GM10847 (cell line): ENCODE data around the gene STX16.

Experiments used
- POLR2A ChIP-seq: IDR thresholded peaks from 2 replicates; pipeline ENCODE4 v1.6.1; 2011; ENCODE audit not compliant: insufficient read length; ENCODE audit errors: extremely low read depth

Gene STX16

DNA sequence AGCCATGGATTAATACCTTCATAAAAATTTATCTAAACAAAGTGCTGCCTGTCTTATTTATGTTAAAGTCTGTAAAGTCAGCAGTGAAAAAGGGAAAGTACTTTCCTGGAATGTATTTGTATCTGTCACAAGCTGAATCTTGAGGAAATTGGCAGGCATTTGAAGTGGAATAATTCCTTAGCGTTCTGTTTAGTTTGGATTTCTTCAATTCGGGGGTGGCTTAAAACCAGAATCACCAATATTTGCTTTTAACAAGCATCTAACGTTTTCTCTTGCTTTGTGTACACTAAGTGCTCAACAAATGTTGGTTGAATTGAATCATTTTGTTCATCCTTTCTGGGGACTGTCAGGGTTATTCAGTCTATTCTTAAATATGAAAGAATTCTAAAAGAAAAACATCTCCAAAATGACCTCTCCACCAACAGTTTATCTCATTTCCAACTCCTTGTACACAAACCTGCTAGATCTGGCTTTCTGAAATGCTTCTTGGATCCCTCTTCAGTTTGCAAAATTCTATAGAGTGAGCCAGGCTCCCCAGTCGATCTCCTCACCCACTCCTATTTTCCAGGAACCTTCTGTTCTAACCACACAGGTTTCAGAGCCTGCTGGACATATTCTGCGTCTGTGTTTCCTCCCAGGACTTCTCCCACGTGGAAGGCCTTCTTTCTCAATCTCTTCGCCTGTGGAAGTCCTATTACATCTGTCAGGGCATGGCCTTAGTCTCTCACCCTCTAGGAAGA is 39.5 kb downstream of the STX16 start:
- TF ChIP-seq POLR2A = no peak

DNA sequence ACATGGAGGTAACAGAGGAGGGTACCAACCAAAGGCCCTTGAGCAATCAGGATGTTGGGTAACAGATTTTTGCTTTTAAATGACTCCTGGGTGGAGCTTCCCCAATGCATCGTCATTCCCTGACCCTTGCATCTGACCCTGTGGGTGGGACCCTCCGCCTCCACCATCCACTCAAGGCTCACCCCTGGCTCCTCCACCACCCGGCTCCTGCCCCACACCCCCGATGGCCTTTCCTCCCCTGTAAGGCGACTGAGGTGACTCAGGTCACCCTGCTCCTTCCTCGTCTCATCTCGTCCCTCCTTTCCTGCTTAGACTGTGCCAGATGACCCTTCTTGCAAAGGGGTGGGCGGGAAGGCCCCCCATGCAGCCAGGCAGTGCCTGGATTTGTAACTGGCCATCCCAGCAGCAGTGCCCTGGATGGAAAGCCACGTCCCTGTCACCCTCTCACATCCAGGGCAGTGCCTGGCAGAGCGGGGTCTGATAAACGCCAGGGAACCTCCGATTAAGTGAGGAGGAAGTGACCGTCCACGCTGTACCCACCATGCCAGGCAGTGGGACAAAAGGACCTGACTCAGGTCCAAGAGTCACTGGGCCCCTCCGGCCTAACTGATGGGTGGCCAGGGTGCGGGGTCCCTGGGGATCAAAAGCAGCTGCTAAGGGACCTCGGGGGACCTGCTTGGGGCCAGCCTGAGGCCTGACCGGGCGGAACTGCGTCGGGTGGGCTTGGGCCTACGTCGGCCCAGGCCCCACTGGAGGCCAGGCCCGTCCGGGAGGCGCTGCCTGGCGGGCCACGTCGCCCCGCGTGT is 40.9 kb downstream of the STX16 start:
- no peak for TF ChIP-seq POLR2A

DNA sequence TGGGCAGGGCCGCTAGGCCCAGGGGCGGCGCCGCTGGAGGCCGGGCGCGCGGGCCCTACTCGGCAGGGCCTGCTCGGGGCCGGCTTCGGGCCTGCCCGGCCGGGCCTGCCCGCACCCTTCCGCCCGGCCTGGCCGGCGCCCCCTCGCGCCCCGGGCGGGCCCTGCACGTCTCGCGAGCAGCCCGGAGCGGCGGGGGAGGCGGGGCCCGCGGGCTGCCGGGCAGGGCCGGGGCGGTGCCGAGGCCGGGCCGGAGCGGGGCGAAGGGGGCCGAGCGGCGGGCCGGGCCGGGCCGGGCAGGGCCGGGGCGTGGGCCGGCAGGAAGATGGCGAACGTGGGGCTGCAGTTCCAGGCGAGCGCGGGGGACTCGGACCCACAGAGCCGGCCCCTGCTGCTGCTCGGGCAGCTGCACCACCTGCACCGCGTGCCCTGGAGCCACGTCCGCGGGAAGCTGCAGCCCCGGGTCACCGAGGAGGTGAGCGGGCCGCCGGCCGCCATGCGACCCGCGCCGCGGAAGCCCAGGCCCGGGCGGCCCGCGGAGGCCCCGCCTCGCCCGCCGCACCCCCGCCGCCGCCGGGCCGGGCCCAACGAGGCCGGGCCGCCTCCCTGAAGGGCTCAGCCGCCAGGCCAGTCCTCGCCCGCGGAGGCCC is 41.6 kb downstream of the STX16 start, which contains the start of gene NPEPL1:
TSS of gene NPEPL1 (plus strand) at position 222 of the 647 bp plus-strand sequence. CDS start at position 323, 101 bp downstream.
- TF ChIP-seq POLR2A = no peak

DNA sequence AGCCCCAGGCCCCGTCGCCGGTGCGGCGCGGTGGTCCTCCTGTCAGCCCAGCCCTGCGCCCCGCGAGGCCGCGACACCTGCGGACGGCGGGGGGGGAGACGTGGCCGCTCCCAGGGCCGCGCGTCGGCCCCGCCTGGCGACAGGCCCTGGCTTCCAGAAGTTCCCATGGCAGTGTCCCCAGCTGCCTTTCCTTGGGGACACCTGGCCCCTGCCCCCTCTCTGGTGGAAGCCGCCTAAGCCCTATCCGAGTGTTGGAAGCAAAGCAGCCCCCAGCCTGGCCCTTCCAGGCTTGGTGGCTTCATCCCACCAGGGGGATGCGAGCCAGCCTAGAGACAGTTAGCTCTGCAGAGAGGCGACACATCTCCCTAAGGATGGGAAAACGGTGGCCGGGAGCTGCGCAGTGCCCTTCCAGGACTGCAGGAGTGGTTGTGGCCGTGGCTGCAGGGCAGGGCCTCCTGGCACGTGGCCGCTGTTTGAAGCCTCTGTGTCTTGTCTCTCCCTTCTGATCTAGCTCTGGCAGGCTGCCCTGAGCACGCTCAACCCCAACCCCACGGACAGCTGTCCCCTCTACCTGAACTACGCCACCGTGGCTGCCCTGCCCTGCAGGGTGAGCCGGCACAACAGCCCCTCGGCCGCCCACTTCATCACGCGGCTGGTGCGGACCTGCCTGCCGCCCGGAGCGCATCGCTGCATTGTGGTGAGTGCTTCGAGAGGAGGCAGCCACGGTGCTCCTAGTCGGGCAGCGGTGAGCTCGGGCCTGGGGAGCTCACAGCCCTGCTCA is 42.3 kb downstream of the STX16 start:
- no peak for TF ChIP-seq POLR2A

DNA sequence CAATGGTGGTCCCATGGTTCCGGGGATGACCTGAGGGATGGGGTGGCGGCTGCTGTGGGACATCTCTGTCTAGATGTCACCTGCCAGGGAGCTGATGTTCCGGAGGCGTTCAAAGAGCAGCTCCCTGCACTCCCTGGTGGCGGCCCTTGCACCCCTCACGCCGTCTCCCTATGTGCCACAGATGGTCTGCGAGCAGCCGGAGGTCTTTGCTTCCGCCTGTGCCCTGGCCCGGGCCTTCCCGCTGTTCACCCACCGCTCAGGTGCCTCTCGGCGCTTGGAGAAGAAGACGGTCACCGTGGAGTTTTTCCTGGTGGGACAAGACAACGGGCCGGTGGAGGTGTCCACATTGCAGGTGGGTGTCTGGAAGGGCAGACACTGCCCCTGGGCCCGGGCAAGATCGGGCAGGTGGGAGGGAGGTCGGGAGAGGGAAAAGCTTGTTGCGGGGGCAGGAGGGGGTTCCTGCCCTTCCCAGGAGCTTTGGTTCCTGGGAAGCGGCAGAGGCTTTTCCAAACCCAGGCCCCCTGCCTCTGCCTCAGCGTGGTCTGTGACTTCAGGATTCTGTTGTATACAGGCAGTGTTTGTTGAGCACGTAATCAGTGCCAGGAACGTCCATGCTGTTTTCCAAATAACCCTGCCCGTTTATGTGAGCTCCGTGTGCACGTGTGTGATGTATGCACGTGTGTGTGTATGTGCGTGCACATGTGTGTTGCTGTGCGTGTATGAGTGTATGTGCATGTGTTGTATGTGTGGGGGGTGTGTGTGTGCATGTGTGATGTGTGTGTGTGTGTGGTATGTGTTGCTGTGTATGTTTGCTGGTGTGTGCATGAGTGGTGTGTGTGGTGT is 43.4 kb downstream of the STX16 start:
- no peak for TF ChIP-seq POLR2A

DNA sequence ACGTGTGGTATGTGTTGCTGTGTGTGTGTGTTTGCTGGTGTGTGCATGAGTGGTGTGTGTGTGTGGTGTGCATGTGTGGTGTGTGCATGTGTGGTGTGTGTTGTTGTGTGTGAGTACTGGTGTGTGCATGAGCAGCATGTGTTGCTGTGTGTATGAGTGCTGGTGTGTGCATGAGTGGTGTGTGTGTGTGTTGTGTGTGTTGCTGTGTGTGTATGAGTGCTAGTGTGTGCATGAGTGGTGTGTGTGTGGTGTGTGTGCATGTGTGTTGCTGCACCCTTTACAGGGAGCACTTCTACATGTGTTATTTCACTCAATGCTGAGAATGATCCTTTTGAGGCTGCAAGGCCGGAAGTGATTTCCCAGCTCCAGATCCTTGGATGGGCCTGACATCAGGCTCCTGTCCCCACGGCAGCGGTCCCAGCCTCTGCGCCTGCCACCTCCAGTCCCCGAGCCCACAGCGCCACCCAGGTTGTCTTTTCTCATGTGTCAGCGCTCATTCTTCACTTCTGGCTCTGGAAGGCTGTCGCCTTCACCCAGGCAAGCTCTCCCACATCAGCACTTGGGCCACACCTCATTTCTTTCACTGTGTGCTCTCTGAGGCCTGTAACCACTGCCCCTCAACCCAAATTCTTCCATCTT is 44.1 kb downstream of the STX16 start:
- no peak for TF ChIP-seq POLR2A

DNA sequence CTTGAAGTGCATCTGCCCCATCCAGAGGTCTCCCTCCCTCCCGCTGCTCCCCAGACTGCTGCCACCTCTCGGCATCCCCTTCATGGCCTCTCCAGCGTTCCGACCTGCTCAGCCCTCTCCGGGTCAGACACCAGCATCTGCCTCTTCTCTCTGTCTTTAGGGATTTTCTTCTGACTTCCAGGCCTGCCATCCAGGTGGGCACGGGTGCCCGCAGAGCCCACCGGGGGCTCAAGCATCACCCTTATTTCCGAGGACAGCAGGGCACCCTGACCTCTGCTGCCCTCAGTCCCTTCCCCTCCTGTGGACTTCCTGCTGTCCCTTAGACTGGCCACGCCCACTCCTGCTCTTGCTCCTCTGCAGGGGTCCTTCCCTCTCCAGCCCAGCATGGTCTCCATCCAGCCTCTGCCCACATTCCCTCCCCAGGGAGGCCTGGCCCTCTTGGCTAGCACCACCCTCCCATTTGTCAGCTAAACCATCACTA is 44.9 kb downstream of the STX16 start:
- TF ChIP-seq POLR2A = no peak

DNA sequence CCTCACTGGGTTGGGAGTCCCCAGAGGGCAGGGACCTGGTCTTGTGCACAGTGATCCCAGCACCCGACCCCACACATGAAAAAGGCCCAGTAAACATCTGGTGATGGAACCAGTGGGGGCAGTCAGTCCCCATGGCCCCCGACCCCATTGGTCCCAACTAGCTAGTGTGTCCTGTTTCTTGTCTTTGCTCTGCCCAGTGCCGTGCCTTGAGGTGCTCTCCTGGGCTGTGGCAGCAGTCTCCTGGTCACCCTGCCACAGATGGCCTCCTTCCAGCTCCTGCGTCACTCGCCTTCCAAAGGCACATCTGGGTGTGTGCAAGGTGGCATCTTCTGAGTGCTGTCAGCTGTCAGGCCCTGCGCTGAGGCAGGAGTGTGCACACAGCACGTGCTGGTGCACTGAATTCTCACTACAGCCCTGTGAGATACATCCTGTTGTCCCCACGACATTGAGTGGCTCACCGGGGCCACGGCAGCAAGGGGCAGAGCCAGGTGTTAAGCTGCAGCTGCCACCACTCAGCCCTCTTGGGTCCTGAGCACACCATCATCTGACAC is 45.4 kb downstream of the STX16 start:
- TF ChIP-seq POLR2A = no peak

DNA sequence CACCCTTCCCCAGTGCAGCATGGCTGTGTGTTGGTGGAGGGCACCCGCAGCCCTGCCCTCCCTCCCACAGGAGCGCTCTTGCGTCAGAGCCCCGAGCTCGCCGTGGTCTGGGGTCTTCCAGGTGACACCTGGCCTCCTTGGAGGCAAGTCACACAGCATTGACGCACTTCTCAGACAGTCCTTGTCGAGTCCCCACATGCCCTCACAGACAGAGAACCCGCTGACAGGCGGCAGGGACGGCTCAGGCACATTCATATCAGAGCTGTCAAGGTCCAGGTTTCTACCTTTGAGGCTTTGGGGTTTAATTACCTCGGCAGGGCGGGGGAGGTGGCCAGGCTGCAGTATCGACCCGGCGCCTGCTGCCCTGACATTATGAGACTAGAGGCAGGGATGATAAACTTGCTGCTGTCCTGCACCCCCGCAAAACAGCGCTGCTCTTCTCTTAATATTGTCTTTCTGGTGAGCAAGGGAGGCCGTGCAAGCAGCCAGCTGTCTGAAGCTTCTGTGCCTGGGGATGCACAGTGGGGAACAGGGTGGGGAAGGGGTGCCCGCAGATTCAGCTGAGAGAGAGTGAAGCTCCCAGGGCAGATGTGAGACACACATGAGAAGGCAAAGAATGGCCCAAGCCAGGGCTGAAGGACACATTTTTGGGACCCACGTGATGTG is 46.3 kb downstream of the STX16 start:
- no peak for TF ChIP-seq POLR2A

DNA sequence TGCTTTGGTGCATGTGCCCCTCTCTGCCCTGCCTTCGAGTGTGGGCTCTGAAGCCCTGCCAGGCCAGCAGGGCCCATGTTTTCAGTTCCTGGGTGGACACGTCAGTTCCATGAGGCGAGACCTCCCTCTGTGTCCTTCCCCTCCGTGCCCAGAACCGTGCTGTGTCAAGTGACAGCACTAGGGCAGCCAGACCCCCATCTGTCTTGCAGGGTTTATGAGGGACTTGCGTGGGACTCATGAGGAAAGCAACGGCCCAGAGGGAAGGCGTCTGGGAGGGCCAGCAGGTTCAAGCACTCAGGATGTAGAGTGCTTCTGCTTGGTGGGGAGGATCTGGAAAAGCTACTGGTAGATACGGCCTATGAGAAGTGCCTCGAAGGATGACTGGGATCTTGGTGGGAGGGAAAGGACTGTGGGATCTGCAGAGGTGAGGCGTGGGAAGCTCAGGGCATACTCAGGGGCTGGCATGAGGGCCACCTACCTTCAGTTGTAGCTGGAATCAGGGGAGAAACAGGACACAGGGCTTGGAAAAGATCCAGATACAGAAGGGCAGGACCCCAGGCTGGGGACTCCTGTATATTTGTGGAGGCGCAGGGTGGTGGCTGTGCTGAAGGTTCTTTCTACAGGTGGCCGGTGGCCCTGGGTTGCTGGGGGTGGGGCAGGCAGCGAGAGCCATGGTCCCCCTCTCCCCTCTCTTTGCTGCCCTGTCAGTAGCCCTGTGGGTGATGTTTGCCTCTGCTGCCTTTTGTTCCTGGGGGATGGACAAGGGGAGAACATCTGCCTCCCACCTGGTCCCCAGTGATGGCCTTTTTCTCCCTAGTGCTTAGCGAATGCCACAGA is 47.0 kb downstream of the STX16 start:
- no peak for TF ChIP-seq POLR2A

DNA sequence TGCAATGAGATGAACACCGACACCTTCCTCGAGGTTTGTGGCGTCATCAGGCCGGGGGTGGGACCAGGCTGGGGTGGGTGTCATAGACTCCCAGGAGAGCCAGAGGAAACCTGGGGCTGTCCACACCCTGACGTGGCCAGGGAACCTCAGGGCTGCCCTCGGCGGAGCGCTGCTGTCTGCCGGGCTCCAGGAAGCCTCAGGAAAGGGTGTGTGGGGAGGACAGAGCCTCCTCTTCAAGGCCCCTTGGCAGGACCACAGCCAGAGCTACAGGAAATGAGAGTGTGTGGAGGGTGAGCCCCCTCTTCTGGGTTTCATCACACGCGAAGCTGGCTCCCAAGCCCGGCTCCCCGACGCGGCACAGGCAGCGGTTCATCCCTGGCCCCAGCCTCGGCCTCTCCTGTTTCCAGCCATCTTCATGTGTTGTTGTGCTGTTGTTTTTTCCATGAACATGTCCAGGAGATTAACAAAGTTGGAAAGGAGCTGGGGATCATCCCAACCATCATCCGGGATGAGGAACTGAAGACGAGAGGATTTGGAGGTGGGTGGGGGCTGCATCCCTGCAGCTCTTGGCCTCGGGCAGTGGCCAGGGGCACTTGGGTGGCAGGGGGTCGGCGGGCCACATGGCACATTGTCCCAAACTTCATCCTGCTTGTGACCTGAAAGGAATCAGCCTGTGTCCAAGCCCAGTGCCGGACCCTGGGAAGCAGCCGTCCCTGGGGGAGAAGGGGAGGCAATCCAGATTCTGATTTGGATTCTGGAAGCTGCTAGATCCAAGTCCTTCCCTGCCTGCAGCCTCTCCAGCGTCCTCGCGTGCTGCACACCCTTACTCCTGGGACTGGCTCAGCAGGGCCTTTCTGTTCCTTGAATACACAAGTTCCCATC is 47.9 kb downstream of the STX16 start:
- no peak for TF ChIP-seq POLR2A
